Uterus (tissue), 2 donors: ENCODE measurements around the gene TYW3.

Experiments used
- CTCF ChIP-seq, 4 experiments: fragments of 200-600 bp in 2 of 4; fragments of 450-650 bp in 2 of 4; sonication (generic) in 2 of 4; IDR thresholded peaks; one replicate each; pipeline ENCODE4 v1.5.1; 2016 to 2019; ENCODE audit warnings: antibody characterized with exemption in 4 of 4, mild to moderate bottlenecking in 2 of 4, moderate library complexity in 1 of 4
- POLR2A ChIP-seq, 2 donors: fragments of 450-650 bp; IDR thresholded peaks; one replicate each; pipeline ENCODE4 v1.6.1; 2016; ENCODE audit warnings: antibody characterized with exemption in 2 of 2, mild to moderate bottlenecking in 1 of 2, moderate library complexity in 1 of 2

- TF ChIP-seq CTCF (IDR thresholded peaks at IDR 0.05) (no peak), POLR2A (IDR thresholded peaks at IDR 0.05) (no peak)
Observed at GRCh38 chr1:74790453-74790852, 57.5 kb downstream of the TYW3 start.
